Measurements from ENCODE around the gene ARID1B. TPM values are rescaled to one million over a fixed set of nuclear protein-coding genes. Genes with fewer than 3 reads are reported as not detected.

Gene ARID1B
- total and polyA plus RNA-seq, 10 of the 15 experiments (the other 5 are each of a cell fraction or from before 2014, with no cell fraction given), result 24.7 to 133 (median 54.6) TPM

GRCh38 chr6:157226761-157227160 is 449.6 kb downstream of the ARID1B start:
- CTCF ChIA-PET, result no interaction called here
- SMC1A ChIA-PET (ENCODE audit: uncharacterized antibody, unreplicated experiment), result no interaction called here
- ATAC-seq (no peak), FAIRE-seq (no peak), DNase-seq (ENCODE audit: low read depth, low spot score) (no peak)
- intact Hi-C loops (cut with micrococcal nuclease; ENCODE audit: unreplicated experiment) (no loop called here), in situ Hi-C loops (cut with MboI) (no loop called here)
- Histone ChIP-seq H3K4me1 (ENCODE audit: control insufficient read depth, insufficient read depth, low read length) (peaks cover 10% of the 10 kb centered on the region), H3K79me2 (ENCODE audit: control insufficient read depth, insufficient read depth, low read length) (no peaks in the 10 kb centered on the region), H3K9me3 (replicated peaks; ENCODE audit: control insufficient read depth, insufficient read depth, low read length) (no peaks in the 10 kb centered on the region), H3K4me3 (no peak overlapping the region), H4K20me1 (ENCODE audit: control insufficient read depth, insufficient read depth) (no peaks in the 10 kb centered on the region), H2AFZ (ENCODE audit: control insufficient read depth, low read depth, low read length) (no peak overlapping the region), H3K27ac (ENCODE audit: control insufficient read depth, insufficient read depth) (no peak overlapping the region), H3K4me2 (ENCODE audit: control insufficient read depth, insufficient read depth) (no peak overlapping the region), H3K27me3 (replicated peaks in 1 of 2; ENCODE audit: control insufficient read depth in 2 of 2, insufficient read depth in 2 of 2, low read length in 1 of 2) (peaks cover 3% of the 10 kb centered on the region in 2 experiments; a peak in 3 of 4 replicates), H3K9ac (ENCODE audit: control insufficient read depth, insufficient read depth, low read length) (no peak overlapping the region), H3K36me3 (ENCODE audit: control insufficient read depth in 2 of 2, insufficient read depth in 2 of 2, low read length in 1 of 2) (no peaks in the 10 kb centered on the region)
- no peak for TF ChIP-seq ZBTB40 (IDR thresholded peaks at IDR 0.05; ENCODE audit: borderline replicate concordance)
- no peak for TF ChIP-seq ZSCAN29 (IDR thresholded peaks at IDR 0.05)
- POLR2A ChIA-PET, result no interaction called here
- no TSS peak for BruUV-seq (replicated peaks)
- 20% methylated on average over 3 of the region's 4 CpGs for WGBS (ENCODE audit: insufficient coverage, insufficient replicate concordance, low lambda C conversion rate, missing lambda C conversion rate)
- RAD21 ChIA-PET (ENCODE audit: unreplicated experiment), result no interaction called here

Measured in GM12878 (cell line).